C4-2B (cell line): ENCODE results near the gene SHISA6.

Experiments
- ZFX ChIP-seq: fragments of 450-650 bp; IDR thresholded peaks from 2 replicates; pipeline ENCODE4 v1.6.1; 2017
- TF ChIP-seq, protein P1 (sequence below): fragments of 450-650 bp; conservative IDR thresholded peaks from 2 replicates; pipeline ENCODE4 v1.5.1; 2017; ENCODE audit warnings: mild to moderate bottlenecking

DNA sequence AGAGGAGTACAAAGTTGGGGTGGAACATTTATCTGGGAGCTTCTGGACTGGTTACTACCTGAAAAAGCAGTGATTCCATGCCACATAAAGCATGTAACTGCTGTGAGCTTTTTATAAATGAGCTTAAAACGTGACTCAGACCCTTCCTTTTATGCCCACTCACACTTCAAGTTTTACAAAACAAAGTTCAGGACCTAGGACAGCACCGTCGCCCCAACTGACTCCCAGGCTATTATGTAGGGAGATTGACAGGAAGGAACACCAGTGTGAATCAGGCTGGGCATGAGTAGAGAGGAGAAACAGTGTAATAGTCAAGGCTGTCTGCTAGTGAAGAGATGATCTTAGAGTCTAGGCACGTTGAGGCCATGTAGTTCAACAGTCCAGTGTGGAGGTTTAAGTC, 265.6 kb downstream of the SHISA6 start:
- TF ChIP-seq, protein P1, sequence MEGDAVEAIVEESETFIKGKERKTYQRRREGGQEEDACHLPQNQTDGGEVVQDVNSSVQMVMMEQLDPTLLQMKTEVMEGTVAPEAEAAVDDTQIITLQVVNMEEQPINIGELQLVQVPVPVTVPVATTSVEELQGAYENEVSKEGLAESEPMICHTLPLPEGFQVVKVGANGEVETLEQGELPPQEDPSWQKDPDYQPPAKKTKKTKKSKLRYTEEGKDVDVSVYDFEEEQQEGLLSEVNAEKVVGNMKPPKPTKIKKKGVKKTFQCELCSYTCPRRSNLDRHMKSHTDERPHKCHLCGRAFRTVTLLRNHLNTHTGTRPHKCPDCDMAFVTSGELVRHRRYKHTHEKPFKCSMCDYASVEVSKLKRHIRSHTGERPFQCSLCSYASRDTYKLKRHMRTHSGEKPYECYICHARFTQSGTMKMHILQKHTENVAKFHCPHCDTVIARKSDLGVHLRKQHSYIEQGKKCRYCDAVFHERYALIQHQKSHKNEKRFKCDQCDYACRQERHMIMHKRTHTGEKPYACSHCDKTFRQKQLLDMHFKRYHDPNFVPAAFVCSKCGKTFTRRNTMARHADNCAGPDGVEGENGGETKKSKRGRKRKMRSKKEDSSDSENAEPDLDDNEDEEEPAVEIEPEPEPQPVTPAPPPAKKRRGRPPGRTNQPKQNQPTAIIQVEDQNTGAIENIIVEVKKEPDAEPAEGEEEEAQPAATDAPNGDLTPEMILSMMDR, result no peak
- no peak for TF ChIP-seq ZFX
